Sigmoid colon (tissue), 7 donors: ENCODE data around the gene SAMD4A. TPM values are rescaled to one million over a fixed set of nuclear protein-coding genes. Genes with fewer than 3 reads are reported as not detected.
A peak's percentile ranks its signal among the peaks of the same experiment; 100 is the strongest.

Experiments used
- DNase-seq: peaks from one replicate; pipeline ENCODE4 v3.0.0-alpha.2; 2019
- H3K27ac ChIP-seq, 4 donors: fragments of 200-600 bp; sonication (generic); one replicate each; pipeline ENCODE4 v1.5.1; 2016 to 2019; ENCODE audit warnings: mild to moderate bottlenecking in 1 of 4
- H3K27me3 ChIP-seq, 3 donors: fragments of 200-600 bp; sonication (generic); one replicate each; pipeline ENCODE4 v1.5.1; 2019; ENCODE audit warnings: mild to moderate bottlenecking in 1 of 3
- H3K36me3 ChIP-seq, 4 donors: fragments of 200-600 bp; sonication (generic); one replicate each; pipeline ENCODE4 v1.5.1; 2016 to 2019
- H3K4me1 ChIP-seq, 4 donors: fragments of 200-600 bp; sonication (generic); one replicate each; pipeline ENCODE4 v1.5.1; 2017 to 2019
- H3K4me3 ChIP-seq, 4 donors: fragments of 200-600 bp; sonication (generic); one replicate each; pipeline ENCODE4 v1.5.1; 2017 to 2019; ENCODE audit warnings: mild to moderate bottlenecking in 2 of 4, moderate library complexity in 1 of 4
- H3K9me3 ChIP-seq, 4 donors: fragments of 200-600 bp in 3 of 4; sonication (generic) in 3 of 4; one replicate each; pipeline versions ENCODE4 v1.5.1 to v1.6.1; 2013 to 2019
- EP300 ChIP-seq, 4 donors: sonication (generic); formaldehyde crosslinking; IDR thresholded peaks; one replicate each; pipeline ENCODE4 v1.6.1; 2017; ENCODE audit warnings: antibody characterized with exemption in 4 of 4
- POLR2A ChIP-seq, 2 donors: fragments of 450-650 bp; IDR thresholded peaks; one replicate each; pipeline ENCODE4 v1.6.1; 2016; ENCODE audit warnings: antibody characterized with exemption in 2 of 2, mild to moderate bottlenecking in 2 of 2, moderate library complexity in 2 of 2
- POLR2AphosphoS5 ChIP-seq, 4 donors: sonication (generic); formaldehyde crosslinking; IDR thresholded peaks; one replicate each; pipeline ENCODE4 v1.6.1; 2017; ENCODE audit warnings: antibody characterized with exemption in 4 of 4
- WGBS, 2 donors: extraction: QIAGEN DNeasy Blood & Tissue Kit; methylation state at CpG; one replicate each; pipeline ENCODE4 v1.1.7; 2013; 5-methylcytosine and 5-hydroxymethylcytosine counted together
- intact Hi-C: fragments of 100-400 bp; cut with DNase I; formaldehyde crosslinking; loops from one replicate; pipeline ENCODE4 v1.15.1; 2023
- polyA plus RNA-seq, 3 donors: library from polyadenylated mRNA; stranded (reverse); fragments of 200-250 nt; gene quantifications; one replicate each; pipeline ENCODE4 v1.2.3, GENCODE V29; 2013
- total RNA-seq, 4 donors: library from RNA; depleted of rRNA; stranded (reverse); fragments of >200 nt; gene quantifications; one replicate each; pipeline ENCODE4 v1.1.0, GENCODE V29; 2016
- TF ChIP-seq, protein P1 (sequence below), 4 experiments: fragments of 450-650 bp in 3 of 4; fragments of 200-600 bp in 1 of 4; IDR thresholded peaks; one replicate each; pipeline ENCODE4 v1.5.1; 2016 to 2019; ENCODE audit warnings: antibody characterized with exemption in 4 of 4, mild to moderate bottlenecking in 3 of 4, moderate library complexity in 2 of 4
- donor health status: healthy with polysubstance abuse.
- donor health status: Bipolar disorder and iron deficiency.
- donor health status: healthy.

Gene SAMD4A
- total and polyA plus RNA-seq, 7 donors: 4.2 to 135 (median 79.8) TPM

DNA sequence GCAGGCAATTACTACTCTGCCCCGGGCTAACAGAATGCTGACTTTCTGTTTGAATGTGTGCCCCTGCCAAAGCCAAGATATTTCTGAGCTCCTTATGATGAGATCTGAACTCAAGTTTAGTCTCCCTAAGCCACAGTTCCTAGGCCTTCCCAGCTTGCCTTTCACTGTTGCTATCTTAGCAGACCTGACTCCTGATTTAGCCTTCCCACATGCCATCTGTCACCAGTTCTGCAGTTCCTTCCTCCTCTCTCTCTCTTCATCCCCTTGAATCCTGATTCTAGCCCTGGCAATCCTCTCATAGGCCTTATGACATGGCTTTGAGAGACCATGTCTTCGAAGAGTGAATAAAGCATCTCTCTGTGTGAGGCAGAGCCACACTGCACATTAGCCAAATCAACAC, 12.5 kb upstream of the SAMD4A start:
- TF ChIP-seq EP300 (IDR thresholded peaks at IDR 0.05): no peak
- no peak for TF ChIP-seq POLR2A (IDR thresholded peaks at IDR 0.05)
- TF ChIP-seq, protein P1, sequence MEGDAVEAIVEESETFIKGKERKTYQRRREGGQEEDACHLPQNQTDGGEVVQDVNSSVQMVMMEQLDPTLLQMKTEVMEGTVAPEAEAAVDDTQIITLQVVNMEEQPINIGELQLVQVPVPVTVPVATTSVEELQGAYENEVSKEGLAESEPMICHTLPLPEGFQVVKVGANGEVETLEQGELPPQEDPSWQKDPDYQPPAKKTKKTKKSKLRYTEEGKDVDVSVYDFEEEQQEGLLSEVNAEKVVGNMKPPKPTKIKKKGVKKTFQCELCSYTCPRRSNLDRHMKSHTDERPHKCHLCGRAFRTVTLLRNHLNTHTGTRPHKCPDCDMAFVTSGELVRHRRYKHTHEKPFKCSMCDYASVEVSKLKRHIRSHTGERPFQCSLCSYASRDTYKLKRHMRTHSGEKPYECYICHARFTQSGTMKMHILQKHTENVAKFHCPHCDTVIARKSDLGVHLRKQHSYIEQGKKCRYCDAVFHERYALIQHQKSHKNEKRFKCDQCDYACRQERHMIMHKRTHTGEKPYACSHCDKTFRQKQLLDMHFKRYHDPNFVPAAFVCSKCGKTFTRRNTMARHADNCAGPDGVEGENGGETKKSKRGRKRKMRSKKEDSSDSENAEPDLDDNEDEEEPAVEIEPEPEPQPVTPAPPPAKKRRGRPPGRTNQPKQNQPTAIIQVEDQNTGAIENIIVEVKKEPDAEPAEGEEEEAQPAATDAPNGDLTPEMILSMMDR (IDR thresholded peaks at IDR 0.05): no peak
- TF ChIP-seq POLR2AphosphoS5 (IDR thresholded peaks at IDR 0.05): no peak
- H3K4me1 ChIP-seq: peaks cover 0 to 2% (median 0%) of the 10 kb centered on the region in 4 donors
- no peaks in the 10 kb centered on the region for H3K9me3 ChIP-seq
- H3K27ac ChIP-seq: no peak overlapping the region
- no peak for DNase-seq
- H3K27me3 ChIP-seq: no peaks in the 10 kb centered on the region
- intact Hi-C loops: no loop called here
- no peak overlapping the region for H3K4me3 ChIP-seq
- WGBS, 2 donors: 93 to 97% methylated on average over 2 of the region's 2 CpGs
- H3K36me3 ChIP-seq: no peaks in the 10 kb centered on the region

DNA sequence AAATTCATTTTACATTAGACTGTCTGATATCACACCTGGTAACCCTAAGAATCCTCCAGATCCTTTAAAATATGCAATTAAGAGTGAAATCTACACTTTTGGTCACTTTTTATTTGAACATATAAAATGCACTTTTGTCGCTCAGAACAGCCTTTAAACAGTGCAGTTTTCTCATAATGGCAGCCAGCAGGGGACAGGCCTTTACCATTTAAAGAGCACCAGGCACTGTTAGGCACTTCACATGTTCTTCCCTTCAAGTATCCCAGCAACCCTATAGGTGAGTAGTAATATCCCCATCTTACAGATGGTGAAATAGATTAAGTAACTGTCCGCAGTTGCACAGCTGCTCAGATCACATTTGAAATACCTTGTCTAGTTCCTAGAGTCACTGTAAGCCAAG, 11.3 kb upstream of the SAMD4A start:
- Histone ChIP-seq H3K4me1 (peaks cover 0 to 2% (median 0%) of the 10 kb centered on the region in 4 donors), H3K27me3 (no peaks in the 10 kb centered on the region), H3K27ac (no peak overlapping the region), H3K36me3 (no peaks in the 10 kb centered on the region), H3K9me3 (no peaks in the 10 kb centered on the region), H3K4me3 (no peak overlapping the region)
- intact Hi-C loops: no loop called here
- no peak for TF ChIP-seq EP300 (IDR thresholded peaks at IDR 0.05)
- no peak for TF ChIP-seq POLR2AphosphoS5 (IDR thresholded peaks at IDR 0.05)
- TF ChIP-seq, protein P1 (IDR thresholded peaks at IDR 0.05): no peak
- TF ChIP-seq POLR2A (IDR thresholded peaks at IDR 0.05): no peak
- DNase-seq: no peak
- WGBS, 2 donors: 96 to 97% methylated on average over 2 of the region's 2 CpGs

DNA sequence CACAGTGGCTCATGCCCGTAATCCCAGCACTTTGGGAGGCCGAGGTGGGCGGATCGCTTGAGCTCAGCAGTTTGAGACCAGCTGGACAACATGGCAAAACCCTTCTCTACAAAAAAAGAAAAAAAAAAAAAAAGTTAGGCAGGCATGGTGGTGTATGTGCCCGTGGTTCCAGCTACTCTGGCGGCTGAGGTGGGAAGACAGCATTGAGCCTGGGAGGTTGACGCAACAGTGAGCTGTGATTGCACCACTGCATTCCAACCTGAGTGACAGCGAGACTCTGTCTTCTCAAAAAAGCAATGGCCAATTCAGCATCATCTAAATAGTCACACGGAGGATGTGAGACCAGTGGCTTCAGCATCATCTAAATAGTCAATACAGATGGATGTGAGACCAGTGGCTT, 10.4 kb upstream of the SAMD4A start:
- H3K27ac ChIP-seq: no peak overlapping the region
- no peak overlapping the region for H3K4me3 ChIP-seq
- H3K36me3 ChIP-seq: no peaks in the 10 kb centered on the region
- H3K9me3 ChIP-seq: no peaks in the 10 kb centered on the region
- TF ChIP-seq POLR2A (IDR thresholded peaks at IDR 0.05): no peak
- no peak for TF ChIP-seq POLR2AphosphoS5 (IDR thresholded peaks at IDR 0.05)
- WGBS, 2 donors: 92 to 93% methylated on average over 9 of the region's 9 CpGs
- no peak for DNase-seq
- peaks cover 0 to 1% (median 0%) of the 10 kb centered on the region in 4 donors for H3K4me1 ChIP-seq
- H3K27me3 ChIP-seq: no peaks in the 10 kb centered on the region
- intact Hi-C loops: no loop called here

DNA sequence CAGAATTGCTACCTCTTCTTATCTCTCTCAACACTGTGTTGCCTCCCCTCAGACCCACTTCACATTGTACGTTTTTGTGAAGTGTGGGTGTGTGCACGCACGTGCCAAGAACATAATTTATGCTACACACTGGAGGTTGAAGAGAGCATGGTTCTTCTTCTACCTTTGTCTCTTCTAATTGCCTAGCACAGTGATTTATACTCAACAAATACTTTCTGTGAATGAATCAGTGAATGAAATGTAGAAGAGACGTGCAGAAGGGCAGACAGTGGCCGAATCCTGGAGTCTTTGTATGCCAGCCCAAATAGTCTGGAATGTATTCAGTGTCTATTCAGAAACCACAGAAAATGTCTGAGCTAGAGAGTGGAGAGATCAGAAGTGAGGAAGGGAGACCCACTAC, 4.6 kb upstream of the SAMD4A start:
- Histone ChIP-seq H3K4me1 (peaks cover 0 to 12% (median 5%) of the 10 kb centered on the region in 4 donors), H3K27me3 (no peaks in the 10 kb centered on the region), H3K4me3 (no peak overlapping the region), H3K9me3 (no peaks in the 10 kb centered on the region), H3K36me3 (no peaks in the 10 kb centered on the region), H3K27ac (no peak overlapping the region)
- intact Hi-C loops: no loop called here
- TF ChIP-seq EP300 (IDR thresholded peaks at IDR 0.05) (no peak), POLR2A (IDR thresholded peaks at IDR 0.05) (no peak), POLR2AphosphoS5 (IDR thresholded peaks at IDR 0.05) (no peak)
- TF ChIP-seq, protein P1 (IDR thresholded peaks at IDR 0.05): no peak
- WGBS, 2 donors: 69 to 70% methylated on average over 5 of the region's 5 CpGs
- DNase-seq: no peak

DNA sequence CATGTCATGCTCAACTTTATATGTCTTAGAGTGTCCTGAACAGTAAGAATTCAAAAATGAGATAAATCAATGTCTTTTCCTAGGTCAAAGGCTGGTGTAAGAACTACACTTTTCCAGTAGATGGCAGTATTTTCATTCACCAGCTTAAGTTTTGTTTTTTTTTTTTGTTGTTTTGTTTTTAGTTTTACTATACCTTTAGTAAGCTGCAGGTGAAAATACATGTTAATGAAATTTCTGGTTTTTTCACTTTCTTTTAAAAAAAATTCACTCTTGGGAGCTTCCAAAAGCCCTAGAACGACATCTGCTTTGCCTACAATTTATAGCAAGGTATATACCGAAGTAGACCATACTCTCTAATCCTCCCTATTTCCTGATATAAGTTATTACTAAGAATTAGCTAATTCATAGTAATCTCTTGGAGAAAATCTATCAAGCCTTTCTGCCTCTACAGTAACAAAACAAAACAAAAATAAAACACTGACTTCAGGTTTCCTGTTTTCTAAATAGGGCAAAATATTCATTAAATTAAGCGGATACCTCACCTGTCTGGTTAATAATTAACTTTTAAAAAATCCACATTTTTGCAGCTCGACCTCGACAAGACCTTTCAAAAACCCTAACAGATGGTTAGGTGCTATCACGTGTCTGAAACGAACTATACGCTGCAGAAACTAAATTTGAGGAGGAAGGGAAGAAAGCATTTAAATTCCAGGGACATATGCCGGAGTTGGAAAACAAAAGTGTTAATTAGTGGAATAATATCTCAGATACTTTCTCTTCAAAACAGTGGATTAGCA, 2.7 kb upstream of the SAMD4A start:
- intact Hi-C loops: loop anchor here (2.0 kb wide), 1 partner anchor 243 kb away; no protein-coding TSS in a partner anchor
- Histone ChIP-seq H3K4me1 (peaks cover 0 to 21% (median 8%) of the 10 kb centered on the region in 4 donors), H3K36me3 (no peaks in the 10 kb centered on the region), H3K4me3 (peak overlapping the region; percentile 50 to 93 (median 74)), H3K27me3 (no peaks in the 10 kb centered on the region), H3K9me3 (no peaks in the 10 kb centered on the region), H3K27ac (peak overlapping the region; percentile 94 to 100 (median 98))
- 1 to 10% methylated on average over 9 of the region's 9 CpGs for WGBS, 2 donors
- no peak for DNase-seq
- no peak for TF ChIP-seq POLR2AphosphoS5 (IDR thresholded peaks at IDR 0.05)
- TF ChIP-seq, protein P1 (IDR thresholded peaks at IDR 0.05): peak; percentile 65 to 78 (median 76)
